PFSK-1 (cell line): Measurements from ENCODE around the gene SORBS1.

Experiments used
- FOXP2 ChIP-seq: optimal IDR thresholded peaks from 2 replicates; pipeline ENCODE3; 2011; ENCODE audit warnings: borderline replicate concordance, control low read depth, inconsistent platforms; ENCODE audit not compliant: insufficient read depth; ENCODE audit errors: extremely low read length, extremely low read depth
- POLR2AphosphoS5 ChIP-seq: IDR thresholded peaks from 2 replicates; pipeline ENCODE4 v1.6.1; 2012; ENCODE audit warnings: low read depth, mild to moderate bottlenecking, control low read depth, low read length, moderate library complexity
- SIN3A ChIP-seq: IDR thresholded peaks from 2 replicates; pipeline ENCODE4 v1.6.1; 2012; ENCODE audit warnings: mild to moderate bottlenecking, low read length, moderate library complexity, borderline replicate concordance; ENCODE audit not compliant: insufficient read depth
- TAF1 ChIP-seq: IDR thresholded peaks from 2 replicates; pipeline ENCODE4 v1.6.1; 2012; ENCODE audit warnings: low read length, control low read depth, borderline replicate concordance; ENCODE audit not compliant: insufficient read depth
- TF ChIP-seq, protein P1 (sequence below), 2 experiments: IDR thresholded peaks; 2 replicates each; pipeline versions ENCODE4 v1.6.1 to v1.8.0; 2011 to 2012; ENCODE audit warnings: low read depth in 2 of 2, low read length in 2 of 2, control low read depth in 1 of 2, inconsistent platforms in 1 of 2, mild to moderate bottlenecking in 1 of 2, moderate library complexity in 1 of 2; ENCODE audit not compliant: insufficient read depth in 1 of 2

SORBS1 gene

DNA sequence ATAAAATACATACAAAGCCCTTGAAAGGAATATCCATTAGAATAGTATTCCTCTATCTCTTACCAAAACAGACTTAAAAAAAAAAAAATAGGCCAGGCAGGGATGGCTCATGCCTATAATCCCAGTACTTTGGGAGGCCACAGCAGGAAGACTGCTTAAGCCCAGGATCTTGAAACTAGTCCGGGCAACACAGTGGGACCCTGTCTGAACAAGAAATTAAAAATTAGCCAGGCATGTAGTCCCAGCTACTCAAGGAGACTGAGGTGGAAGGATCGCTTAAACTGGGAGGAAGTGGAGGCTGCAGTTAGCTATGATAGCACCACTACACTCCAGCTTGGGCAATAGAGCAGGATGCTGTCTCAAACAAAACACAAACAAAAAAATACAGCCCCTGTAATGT is 280.0 kb downstream of the SORBS1 start:
- TF ChIP-seq TAF1 (no peak), SIN3A (no peak), POLR2AphosphoS5 (no peak), FOXP2 (no peak)
- TF ChIP-seq, protein P1, sequence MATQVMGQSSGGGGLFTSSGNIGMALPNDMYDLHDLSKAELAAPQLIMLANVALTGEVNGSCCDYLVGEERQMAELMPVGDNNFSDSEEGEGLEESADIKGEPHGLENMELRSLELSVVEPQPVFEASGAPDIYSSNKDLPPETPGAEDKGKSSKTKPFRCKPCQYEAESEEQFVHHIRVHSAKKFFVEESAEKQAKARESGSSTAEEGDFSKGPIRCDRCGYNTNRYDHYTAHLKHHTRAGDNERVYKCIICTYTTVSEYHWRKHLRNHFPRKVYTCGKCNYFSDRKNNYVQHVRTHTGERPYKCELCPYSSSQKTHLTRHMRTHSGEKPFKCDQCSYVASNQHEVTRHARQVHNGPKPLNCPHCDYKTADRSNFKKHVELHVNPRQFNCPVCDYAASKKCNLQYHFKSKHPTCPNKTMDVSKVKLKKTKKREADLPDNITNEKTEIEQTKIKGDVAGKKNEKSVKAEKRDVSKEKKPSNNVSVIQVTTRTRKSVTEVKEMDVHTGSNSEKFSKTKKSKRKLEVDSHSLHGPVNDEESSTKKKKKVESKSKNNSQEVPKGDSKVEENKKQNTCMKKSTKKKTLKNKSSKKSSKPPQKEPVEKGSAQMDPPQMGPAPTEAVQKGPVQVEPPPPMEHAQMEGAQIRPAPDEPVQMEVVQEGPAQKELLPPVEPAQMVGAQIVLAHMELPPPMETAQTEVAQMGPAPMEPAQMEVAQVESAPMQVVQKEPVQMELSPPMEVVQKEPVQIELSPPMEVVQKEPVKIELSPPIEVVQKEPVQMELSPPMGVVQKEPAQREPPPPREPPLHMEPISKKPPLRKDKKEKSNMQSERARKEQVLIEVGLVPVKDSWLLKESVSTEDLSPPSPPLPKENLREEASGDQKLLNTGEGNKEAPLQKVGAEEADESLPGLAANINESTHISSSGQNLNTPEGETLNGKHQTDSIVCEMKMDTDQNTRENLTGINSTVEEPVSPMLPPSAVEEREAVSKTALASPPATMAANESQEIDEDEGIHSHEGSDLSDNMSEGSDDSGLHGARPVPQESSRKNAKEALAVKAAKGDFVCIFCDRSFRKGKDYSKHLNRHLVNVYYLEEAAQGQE (IDR thresholded peaks at IDR 0.05; ENCODE audit: insufficient read depth in 1 of 2, low read depth in 2 of 2, low read length in 2 of 2), result no peak

DNA sequence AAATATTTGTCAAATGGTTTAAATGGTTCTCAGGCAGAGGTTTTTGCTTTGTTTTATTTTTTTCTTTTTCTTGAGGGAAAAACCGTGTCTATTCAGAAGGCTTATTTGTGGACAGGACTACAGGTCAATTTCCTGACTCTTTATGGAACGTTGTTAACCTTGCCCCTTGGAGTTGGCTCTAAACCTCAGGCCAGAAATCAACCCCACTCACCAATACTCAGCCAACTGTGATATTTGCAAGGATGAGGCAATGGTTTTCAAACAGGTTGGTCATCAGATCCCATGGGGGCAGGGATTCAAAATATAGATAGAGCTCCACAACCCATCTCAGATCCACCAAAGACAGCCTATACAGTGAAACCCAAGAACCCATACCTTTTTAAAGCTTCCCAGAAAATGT is 280.5 kb downstream of the SORBS1 start:
- TF ChIP-seq, protein P1 (IDR thresholded peaks at IDR 0.05; ENCODE audit: insufficient read depth in 1 of 2, low read depth in 2 of 2, low read length in 2 of 2), result no peak
- TF ChIP-seq FOXP2, result no peak
- no peak for TF ChIP-seq POLR2AphosphoS5
- no peak for TF ChIP-seq TAF1
- TF ChIP-seq SIN3A, result no peak

- no peak for TF ChIP-seq FOXP2
- TF ChIP-seq, protein P1 (IDR thresholded peaks at IDR 0.05; ENCODE audit: insufficient read depth in 1 of 2, low read depth in 2 of 2, low read length in 2 of 2), result no peak
- no peak for TF ChIP-seq SIN3A
- TF ChIP-seq TAF1, result no peak
- no peak for TF ChIP-seq POLR2AphosphoS5
Observed at GRCh38 chr10:95279042-95279820, 281.9 kb downstream of the SORBS1 start.

DNA sequence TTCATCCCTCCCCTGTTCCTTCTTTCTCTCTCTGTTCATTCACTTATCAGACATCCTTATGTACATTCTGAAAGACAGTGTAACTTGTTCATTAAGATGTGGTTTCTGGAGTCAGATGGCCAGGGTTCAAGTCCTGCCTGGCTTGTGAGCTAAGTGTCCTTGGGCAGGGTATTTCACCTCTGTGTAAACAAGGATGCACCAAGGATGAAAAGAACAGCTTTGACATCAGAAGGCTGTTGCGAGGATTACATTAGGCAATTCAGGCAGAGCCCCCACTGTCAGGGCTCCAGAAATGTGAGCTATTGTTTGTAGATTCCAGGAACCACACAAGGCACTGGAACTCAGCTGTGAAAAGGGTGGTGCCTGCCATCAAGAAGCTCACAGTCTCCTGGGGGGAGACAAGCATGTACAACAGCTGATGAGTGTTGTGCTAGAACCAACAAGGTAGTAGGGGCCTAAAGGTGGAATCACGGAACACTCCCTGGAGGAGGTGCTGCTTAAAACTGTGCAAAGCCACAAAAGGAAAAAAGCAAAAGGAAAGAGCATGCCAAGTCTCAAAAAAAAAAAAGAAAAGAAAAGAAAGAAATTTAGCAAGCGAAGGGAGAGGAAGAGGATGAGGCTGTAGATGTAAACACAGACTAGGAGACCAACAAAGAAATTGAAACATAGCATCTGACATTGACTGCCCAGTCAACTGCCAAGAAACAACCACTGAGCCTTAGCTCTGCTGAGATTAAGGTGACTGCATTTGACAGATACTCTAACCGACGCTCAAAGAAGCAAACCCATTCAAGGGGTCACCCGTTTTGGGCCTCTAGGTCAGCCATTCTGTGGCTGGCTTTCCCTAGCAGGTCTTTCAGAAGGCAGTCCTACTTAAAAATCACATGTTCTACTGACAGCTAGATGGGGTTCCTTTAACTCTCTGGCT is 282.8 kb downstream of the SORBS1 start:
- TF ChIP-seq SIN3A (no peak), TAF1 (no peak), FOXP2 (no peak), POLR2AphosphoS5 (no peak)
- TF ChIP-seq, protein P1 (IDR thresholded peaks at IDR 0.05; ENCODE audit: insufficient read depth in 1 of 2, low read depth in 2 of 2, low read length in 2 of 2), result no peak
